CD1c-positive myeloid dendritic cell (primary cell): ENCODE data around the gene AFDN.
"Not testable (repeated sequence)": the region's sequence is repeated elsewhere in the genome, so short reads cannot be mapped to it uniquely, and the experiment has no call there.

ENCODE experiments used
- DNase-seq: peaks from one replicate; pipeline ENCODE4 v3.0.0-alpha.2; 2016; ENCODE audit errors: extremely low spot score

Gene AFDN

GRCh38 chr6:167953551-167953950 lies 126.8 kb downstream of the AFDN start:
- no peak for DNase-seq

GRCh38 chr6:167954151-167954550 lies 127.4 kb downstream of the AFDN start:
- DNase-seq: no peak

GRCh38 chr6:167956491-167956890 lies 129.8 kb downstream of the AFDN start:
- no peak for DNase-seq

GRCh38 chr6:167956983-167957492 lies 130.3 kb downstream of the AFDN start:
- DNase-seq: no peak

- DNase-seq: no peak
Observed at GRCh38 chr6:167957626-167958025, 130.9 kb downstream of the AFDN start.

- DNase-seq: no peak
Observed at GRCh38 chr6:167960579-167960978, 133.9 kb downstream of the AFDN start.

- DNase-seq: no peak
Observed at GRCh38 chr6:167962711-167963110, 136.0 kb downstream of the AFDN start.

- DNase-seq: no peak
Observed at GRCh38 chr6:167963589-167964057, 136.9 kb downstream of the AFDN start.

- DNase-seq: no peak
Observed at GRCh38 chr6:167965592-167966539, 139.2 kb downstream of the AFDN start.

GRCh38 chr6:167966540-167966905 lies 139.8 kb downstream of the AFDN start:
- no peak for DNase-seq

GRCh38 chr6:167968091-167968490 lies 141.4 kb downstream of the AFDN start:
- no peak for DNase-seq

GRCh38 chr6:167970230-167970629 lies 143.5 kb downstream of the AFDN start:
- DNase-seq: no peak

- no peak for DNase-seq
Observed at GRCh38 chr6:167972193-167972592, 145.5 kb downstream of the AFDN start.

- DNase-seq: no peak
Observed at GRCh38 chr6:167973148-167973885, 146.6 kb downstream of the AFDN start.

GRCh38 chr6:167974640-167975344 lies 148.1 kb downstream of the AFDN start:
- no peak for DNase-seq

- DNase-seq: no peak
Observed at GRCh38 chr6:167975458-167975857, 148.7 kb downstream of the AFDN start.

GRCh38 chr6:167976116-167976657 lies 149.5 kb downstream of the AFDN start:
- DNase-seq: not testable (repeated sequence)

- DNase-seq: no peak
Observed at GRCh38 chr6:167976708-167977107, 150.0 kb downstream of the AFDN start.

- DNase-seq: no peak
Observed at GRCh38 chr6:167977717-167978467, 151.2 kb downstream of the AFDN start.

GRCh38 chr6:167978607-167979006 lies 151.9 kb downstream of the AFDN start:
- no peak for DNase-seq
